ENCODE results near the gene SCRG1.

Gene SCRG1

DNA sequence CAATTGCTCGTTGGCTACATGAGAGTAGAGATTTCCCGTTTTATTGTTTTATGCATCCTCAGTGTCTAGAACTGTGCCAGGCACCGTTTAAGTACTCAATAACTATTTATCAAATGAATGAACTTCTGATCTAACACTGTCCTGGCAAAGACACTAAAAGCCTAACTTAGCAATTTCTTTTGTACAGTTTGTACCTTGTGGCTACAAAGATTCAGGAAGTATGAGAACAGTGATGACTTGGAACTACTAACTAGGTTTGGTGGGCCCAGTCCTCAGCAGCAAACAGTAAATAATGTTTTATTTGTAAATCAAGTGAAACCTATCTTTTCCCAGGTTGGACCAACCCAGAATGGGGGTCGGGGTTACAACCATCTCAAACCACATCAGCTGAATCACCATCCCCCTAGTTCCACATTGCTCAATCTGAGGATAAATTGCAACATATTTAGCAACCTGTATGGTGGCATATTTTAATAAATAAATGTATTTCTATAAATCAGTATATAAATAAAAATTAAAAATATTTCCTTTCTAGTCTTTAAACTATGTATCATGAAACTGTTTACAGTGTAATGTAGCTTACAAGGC is 12.3 kb upstream of the SCRG1 start:
- in situ Hi-C loops (cut with HindIII; ENCODE audit: low sequenced_read_pairs): no loop called here

DNA sequence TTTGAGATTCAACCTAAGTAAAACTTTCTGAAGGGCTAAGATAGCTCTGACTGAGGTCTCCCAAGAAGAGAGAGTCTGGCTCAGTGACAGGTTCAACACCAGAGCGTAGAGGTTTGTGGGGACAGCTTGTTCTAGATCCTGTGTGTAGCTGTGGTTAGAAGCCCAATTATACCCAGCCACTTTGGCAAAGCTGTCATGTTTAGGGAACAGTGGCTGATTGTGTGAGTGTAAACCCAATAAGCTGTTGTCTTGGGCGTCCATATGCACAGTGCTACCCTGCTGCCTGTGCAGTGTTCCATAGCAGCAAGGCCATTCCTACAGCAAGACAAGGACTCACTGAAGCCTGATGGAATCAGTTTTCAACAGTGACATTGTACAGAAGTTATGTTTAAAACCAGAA is 11.2 kb upstream of the SCRG1 start:
- in situ Hi-C loops (cut with HindIII; ENCODE audit: low sequenced_read_pairs): no loop called here

DNA sequence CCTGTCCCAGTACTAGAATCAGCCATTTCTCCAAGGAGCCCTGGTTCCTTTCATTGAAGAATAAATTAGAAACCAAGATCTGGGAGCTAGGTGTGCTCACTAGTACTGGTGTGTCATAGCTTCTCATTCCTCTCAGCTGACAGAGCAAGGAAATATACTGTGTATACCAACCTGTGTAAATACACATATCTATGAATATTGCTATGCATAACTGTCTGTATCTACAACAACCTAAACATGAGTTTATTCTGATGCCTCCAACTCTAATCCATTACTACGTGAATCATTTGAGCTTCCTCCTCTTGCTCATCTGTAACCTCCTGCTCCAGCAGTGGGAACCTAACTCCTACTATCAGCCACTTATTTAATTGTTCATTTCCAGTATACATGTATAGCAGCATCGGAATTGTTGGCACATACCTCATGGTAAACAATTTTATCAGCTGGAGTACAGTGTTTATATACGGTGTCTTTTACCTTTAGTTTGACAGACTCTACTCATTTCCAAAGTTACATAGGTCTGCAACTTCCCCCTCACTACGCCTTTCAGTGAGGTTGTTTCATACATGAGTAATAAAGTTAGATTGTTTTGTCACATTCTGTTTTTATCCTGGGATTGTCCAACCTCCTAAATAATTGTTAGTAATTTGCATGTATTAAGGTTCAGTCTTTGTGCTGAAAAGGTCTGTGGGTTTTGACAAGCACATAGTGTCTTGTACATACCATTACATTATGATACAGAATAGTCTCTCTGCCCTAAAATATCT is 7.1 kb upstream of the SCRG1 start:
- in situ Hi-C loops (cut with HindIII; ENCODE audit: low sequenced_read_pairs): no loop called here

DNA sequence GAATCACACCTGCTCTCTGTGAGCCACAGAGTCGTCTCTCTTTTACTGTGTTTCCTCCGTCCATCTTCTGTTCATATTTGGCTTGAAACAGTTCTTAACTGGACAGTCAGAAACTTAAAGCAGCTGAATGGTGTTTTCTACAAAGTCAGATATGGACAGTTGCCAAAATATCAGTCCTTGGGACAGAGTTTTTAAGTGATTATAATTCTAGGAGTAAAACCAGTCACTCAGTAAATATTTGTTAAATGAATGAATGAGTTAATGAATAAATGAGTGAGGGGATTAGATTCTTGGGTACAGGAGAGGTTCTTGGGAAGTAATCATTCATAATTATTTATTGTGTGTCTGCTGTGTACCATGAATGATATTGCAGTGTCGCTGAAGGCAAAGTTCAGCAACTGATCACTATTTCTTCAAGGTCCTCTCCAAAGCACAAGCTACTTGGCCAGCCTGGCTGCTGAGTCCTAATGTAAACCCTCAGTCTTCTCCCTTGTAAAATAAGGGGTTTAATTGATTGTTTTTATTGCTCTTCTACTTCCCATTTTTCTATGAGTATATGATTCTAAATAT is 5.5 kb upstream of the SCRG1 start:
- in situ Hi-C loops (cut with HindIII; ENCODE audit: low sequenced_read_pairs): no loop called here

DNA sequence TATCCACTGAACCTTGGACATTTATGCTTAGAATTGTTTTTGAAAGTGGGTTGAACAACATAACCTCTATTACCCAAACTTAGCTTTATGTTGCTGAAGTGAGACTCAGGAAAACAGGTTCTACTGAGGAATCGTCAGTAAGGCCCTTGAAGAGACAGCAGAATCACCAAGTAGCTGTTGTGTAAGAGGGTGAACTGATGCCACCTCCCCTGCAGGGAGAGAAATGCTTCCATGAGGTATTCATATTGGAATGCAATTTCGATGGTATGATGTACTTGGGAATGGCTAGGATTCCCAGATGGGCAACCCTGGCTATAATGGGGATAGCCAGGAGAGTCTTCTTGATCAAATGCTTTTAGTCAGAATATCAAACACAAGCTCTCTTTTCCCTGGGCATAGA is 4.1 kb upstream of the SCRG1 start:
- in situ Hi-C loops (cut with HindIII; ENCODE audit: low sequenced_read_pairs): no loop called here

DNA sequence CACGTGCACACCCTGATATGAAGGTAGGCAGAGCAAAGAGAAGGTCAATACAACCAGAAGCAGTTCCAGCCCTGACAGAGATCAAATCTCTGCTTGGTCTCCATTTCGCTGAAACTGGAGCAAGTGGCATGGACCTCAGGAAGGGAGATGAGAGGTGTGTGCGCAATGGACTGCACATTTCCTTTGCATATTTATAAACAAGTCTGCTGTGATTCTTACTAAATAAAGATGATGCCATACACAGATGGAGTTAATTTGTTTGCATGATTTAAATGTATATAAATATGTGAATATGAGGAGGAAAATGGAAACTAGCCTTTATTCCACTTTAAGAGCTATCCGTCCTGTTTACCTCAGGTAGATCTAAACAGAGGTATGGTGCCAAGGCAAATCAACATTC is 2.1 kb upstream of the SCRG1 start:
- in situ Hi-C loops (cut with HindIII; ENCODE audit: low sequenced_read_pairs): no loop called here

DNA sequence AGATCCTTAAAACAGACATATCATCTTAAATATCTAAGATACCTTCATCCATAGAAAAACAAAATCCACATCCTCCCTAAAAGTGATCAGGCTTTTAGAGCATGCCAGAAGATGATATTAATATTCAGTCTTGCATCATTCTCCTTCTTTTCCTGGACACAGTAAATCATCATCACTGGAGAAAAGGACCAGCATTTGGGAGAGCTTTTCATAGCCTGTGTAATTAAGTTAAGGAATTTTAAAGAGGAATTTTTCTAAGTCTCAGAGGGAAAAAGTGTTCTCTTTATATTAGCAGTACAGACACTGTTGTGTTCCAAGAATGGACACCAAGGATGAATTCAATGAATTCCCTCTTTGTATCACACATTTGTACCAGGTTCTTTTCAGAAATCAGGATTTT is 696 bp downstream of the SCRG1 start:
- in situ Hi-C loops (cut with HindIII; ENCODE audit: low sequenced_read_pairs): no loop called here

DNA sequence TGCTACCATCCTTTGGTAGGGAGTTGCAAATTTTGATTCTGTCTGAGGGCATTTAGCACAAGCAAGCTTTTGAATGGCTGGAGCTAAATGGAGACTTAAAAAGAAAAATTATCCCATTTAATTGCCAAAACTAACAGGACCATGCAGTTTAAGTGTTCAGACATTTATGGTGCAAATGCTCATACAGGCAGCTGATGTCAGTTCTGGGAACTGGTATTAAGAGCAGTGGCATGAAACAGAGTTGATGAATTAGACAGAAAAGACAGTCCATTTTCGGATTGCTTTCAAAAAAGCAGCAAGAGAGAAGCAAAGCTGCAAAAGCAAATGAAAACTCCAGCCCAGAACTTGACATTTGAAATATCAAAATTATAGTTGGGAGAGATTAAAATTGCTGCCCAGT is 1.3 kb downstream of the SCRG1 start:
- in situ Hi-C loops (cut with HindIII; ENCODE audit: low sequenced_read_pairs): no loop called here

DNA sequence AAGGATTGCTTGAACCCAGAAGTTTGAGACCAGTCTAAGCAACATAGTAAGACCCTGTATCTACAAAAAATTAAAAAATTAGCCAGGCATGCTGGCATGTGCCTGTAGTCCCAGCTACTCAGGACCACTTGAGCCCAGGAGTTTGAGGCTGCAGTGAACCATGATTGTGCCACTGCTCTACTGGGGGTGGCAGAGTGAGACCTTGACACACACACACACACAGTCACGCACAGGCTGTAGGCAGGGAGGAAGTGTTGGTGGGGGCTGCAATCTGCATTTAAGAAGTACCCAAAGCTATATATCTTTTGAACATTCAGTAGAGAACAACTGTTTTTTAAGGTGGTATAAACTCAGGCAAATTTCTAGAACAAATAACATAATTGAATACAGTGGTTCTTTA is 7.2 kb downstream of the SCRG1 start:
- in situ Hi-C loops (cut with HindIII; ENCODE audit: low sequenced_read_pairs): no loop called here

DNA sequence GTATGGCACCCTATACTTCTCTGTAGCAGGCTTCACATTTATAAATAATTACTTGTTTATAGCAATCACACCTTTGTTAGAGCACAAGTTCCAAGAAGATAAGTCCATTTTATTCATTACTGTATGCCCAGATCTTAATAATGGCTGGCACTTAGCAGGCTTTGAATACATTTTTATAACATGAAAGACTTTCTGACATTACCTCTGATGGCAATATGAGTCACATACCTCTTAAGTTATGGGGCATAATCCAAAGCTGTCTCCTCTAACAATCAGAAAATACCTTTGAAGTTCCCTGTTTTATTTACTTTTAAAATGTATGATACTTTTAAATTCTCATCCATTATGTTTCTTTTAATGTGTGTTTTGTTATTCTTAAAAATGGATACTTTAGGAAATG is 12.2 kb downstream of the SCRG1 start:
- in situ Hi-C loops (cut with HindIII; ENCODE audit: low sequenced_read_pairs): no loop called here

DNA sequence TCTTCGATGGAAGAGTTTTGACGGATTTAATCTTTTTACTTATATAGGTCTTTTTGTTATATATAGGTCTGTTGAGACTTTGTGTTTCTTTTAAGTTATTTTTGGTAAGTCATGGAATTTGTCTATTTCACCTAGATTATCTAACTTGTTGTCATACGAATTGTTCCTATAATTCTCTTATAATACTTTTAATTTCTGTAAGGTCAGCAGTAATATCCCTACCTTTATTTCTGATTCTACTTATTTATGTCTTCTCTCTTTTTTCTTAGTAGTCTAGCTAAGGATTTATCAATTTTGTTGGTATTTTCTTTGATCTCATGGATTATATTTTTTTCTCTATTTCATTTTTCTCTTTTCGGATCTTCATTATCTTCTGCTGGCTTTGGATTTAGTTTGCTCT is 16.6 kb downstream of the SCRG1 start:
- in situ Hi-C loops (cut with HindIII; ENCODE audit: low sequenced_read_pairs): no loop called here

DNA sequence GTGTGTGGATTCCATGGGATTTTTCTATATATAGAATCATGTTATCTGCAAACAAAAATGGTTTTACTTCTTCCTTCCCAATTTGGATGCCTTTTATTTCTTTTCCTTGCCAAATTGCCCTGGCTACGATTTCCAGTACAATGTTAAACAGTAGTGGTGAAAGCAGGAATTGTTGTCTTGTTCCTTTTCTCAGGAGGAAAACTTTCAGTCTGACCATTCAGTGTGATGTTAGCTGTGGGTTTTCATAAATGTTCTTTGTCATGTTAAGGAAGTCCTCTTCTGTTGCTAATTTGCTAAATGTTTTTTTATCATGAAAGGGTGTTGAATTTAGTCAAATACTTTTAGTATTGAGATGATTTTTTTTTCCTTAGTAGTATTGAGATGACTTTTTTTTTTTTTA is 17.3 kb downstream of the SCRG1 start:
- in situ Hi-C loops (cut with HindIII; ENCODE audit: low sequenced_read_pairs): no loop called here

DNA sequence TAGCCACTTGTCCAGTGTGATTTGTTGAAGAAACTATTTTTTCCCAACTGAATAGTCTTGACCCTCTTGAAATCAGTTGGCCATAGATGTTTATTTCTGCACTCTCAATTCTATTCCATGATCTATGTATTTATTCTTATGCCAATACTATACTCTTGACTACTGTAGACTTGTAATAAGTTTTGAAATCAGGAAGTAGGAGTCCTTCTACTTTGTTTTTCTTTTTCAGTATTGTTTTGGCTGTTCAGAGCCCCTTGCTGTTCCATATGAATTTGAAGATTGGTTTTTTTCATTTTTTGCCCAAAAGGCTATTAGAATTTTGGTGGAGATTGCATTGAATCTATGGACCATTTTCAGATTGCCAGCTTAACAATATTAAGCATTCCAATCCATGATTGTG is 17.9 kb downstream of the SCRG1 start:
- in situ Hi-C loops (cut with HindIII; ENCODE audit: low sequenced_read_pairs): no loop called here

DNA sequence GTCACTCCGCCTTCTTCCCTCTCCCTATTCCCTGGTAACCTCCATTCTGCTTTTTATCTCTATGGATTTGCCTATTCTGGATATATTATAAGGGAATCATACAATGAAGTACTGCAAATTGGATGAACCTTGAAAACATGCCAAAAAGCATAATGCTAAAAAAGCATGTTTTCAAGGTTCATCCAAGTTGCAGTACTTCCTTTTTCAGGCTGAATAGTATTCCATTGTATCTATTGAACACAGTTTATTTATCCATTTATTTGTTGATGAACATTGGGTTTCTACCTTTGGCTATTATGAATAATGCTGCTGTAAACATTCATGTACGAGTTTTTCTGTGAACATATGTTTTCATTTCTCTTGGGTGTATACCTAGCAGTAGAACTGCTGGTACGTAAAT is 19.0 kb downstream of the SCRG1 start:
- in situ Hi-C loops (cut with HindIII; ENCODE audit: low sequenced_read_pairs): no loop called here

DNA sequence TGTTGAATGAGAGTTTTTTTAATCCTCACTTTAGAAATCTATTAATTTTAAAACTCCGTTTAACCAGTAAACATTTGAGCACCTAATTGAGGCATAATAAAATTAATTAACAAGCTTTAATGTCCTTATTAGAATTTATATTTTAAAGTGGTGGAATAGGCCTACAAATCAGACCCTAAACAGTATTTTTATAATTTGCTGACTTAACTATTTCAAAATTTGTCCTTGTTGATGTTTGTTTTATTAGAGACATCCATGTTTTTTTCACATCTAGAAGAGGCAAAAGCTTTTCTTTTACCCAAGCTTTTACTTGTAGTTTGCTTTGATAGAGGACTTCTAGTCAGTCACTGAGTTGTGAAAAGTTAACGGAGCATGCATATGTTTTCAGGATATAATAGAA is 24.3 kb downstream of the SCRG1 start:
- in situ Hi-C loops (cut with HindIII; ENCODE audit: low sequenced_read_pairs): no loop called here

DNA sequence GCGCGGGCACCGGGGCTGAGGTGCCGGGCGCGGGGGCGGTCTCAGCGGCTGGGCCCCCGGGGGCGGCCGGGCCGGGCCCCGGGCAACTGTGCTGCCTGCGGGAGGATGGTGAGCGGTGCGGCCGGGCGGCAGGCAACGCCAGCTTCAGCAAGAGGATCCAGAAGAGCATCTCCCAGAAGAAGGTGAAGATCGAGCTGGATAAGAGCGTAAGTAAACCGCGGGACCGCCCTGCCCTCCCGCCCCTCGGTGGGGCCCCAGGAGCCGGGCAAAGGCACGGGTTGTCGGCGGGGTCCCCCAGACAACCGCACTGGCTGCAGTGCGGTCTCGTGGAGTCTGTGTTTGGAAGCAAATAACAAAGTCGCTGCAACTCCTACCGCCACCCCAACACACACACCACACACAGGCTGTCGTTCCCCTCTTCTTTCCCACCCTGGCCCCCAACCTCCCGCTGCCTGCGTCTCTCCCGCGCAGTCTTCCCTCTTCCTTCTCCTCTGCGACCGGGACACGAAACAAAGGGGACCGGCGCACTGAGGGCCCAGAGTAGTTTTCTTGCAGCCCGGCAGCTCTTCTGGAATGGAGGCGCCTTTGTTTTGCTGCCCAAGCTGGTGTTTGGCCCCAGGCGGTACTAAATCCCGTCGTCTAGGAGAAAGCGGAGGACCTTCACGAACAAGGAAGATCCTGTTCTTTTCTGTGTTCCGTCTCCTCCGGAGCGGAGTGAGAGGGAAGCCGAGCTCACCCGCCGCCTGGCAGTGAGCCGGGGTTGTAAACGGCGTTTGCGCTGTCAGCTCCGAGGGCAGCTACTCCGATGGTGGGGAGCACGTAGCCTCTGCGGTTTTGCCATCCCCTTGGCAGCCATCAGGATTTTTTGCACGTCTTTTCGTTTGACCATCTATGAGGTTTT is 27.4 kb downstream of the SCRG1 start:
- in situ Hi-C loops (cut with HindIII; ENCODE audit: low sequenced_read_pairs): no loop called here

DNA sequence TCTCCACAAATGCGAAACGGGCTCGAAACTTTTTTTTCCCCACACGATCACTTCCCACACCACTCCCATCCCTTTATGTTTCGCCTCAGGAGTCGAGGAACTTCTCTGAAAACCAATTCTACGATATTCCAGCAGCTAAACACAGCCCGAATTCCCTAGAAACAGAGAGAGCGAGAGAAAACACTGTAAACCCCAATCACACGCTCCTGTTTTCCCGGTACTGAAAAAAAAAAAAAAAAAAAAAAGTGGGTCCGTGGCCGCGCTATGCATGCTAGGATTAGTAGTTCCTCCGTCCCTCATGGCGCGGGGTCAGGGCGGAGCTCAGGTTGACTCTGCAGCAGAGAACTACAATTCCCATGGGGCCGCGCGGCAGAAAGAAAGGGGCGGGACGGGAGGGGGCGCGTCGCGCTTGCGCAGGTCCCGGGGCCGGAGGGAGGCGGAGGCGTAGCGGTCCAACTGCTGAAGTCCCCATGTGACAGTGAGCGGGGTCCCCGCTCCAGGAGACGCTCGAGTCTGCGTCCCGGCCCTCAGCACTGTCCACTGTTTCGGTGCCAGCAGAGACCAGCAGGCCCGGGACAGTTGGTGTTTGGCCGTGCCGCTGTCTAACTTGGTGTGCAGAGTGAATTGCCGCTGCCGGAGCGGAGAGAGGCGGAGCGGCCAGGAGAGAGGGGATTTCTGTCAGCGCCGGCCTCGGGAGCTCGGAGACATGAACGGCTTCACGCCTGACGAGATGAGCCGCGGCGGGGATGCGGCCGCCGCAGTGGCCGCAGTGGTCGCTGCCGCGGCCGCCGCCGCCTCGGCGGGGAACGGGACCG is 28.2 kb downstream of the SCRG1 start, which contains the start of gene SAP30:
Gene SAP30 (plus strand): TSS at position 478 of the 815 bp plus-strand sequence. CDS start 229 bp downstream, at position 707.
- in situ Hi-C loops (cut with HindIII; ENCODE audit: low sequenced_read_pairs): no loop called here

DNA sequence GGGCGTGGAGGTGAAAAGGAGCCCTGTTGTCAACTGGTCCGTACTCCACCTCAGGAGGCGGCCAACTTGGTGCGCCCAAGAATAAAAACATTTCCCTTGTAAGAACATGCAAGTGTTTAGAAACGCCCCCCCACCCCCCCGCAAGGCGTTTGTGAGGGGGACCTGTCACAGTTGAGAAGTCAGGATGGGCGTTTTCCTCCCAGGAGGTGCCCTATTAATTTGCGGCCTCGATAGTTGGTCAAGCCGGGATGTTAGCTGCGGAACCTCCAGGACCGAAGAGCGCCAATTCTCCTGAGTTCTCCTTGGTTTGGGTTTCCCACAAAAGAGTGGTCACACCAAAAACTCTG is 28.8 kb downstream of the SCRG1 start:
- in situ Hi-C loops (cut with HindIII; ENCODE audit: low sequenced_read_pairs): no loop called here

DNA sequence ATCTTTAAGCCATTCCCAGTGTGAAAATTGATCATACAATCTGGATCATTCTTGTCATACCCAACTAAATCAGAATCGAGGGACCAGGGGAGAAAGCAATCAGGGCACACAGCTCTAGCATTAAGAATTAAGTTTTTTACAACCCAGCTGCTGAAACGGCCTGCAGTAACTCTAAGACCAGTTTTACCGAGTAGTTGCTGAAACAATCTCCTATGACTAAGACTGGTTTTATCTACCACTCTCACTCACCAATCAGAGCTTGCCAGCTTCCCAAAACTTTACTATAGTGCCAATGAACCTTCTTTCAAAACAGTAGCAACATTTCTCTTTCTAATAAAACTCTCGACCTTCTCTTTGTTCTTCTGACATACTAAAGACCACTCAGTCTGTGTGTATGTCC is 31.0 kb downstream of the SCRG1 start:
- in situ Hi-C loops (cut with HindIII; ENCODE audit: low sequenced_read_pairs): no loop called here

DNA sequence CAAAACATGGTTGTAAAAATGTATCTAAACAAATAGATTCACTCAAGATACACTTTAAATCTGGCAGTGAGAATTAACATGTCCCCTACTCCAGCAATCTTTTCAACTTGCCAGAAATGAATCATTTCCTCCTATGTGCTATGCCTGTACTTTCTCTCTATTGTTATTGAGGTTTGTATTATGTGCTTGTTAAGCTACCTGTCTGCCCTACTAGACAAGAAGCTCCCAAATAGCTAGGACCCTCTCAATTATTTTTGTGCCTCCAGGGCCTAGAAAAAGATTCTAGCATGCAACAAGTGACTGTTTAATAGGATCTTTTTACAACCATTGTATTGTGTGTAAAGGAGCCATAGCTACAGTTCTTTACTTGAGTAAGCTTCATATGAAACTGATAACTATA is 31.6 kb downstream of the SCRG1 start:
- in situ Hi-C loops (cut with HindIII; ENCODE audit: low sequenced_read_pairs): no loop called here
